Left ventricle myocardium superior (tissue), 1 donor: ENCODE results near the gene GAGE12J. TPM values are rescaled to one million over a fixed set of nuclear protein-coding genes. Genes with fewer than 3 reads are reported as not detected.
"Not testable (repeated sequence)": the region's sequence is repeated elsewhere in the genome, so short reads cannot be mapped to it uniquely, and the experiment has no call there.

Experiments
- ATAC-seq: fragments of 200-7000 bp; cut with Tn5 transposase; one replicate; pipeline ENCODE4 v1.9.1; 2020; ENCODE audit warnings: mild to moderate bottlenecking, moderate library complexity
- DNase-seq: peaks from one replicate; pipeline ENCODE4 v3.0.0-alpha.2; 2020
- intact Hi-C: fragments of 100-400 bp; cut with micrococcal nuclease; formaldehyde crosslinking; loops from one replicate; pipeline ENCODE4 v1.11.0; 2022
- total RNA-seq: library from RNA; stranded (reverse); fragmentation: NEBNext Ultra II Directional; extraction: Animal tissue kit (Norgen Biotek cat#: 25700); gene quantifications from one replicate; pipeline ENCODE4 v1.2.1, GENCODE V29; 2021
- donor health status: DM: no; HTN: yes; CAD: no; lungs with severe emphysema.

Gene GAGE12J
- total RNA-seq, 1 donor from 2014 or later, result not detected

DNA sequence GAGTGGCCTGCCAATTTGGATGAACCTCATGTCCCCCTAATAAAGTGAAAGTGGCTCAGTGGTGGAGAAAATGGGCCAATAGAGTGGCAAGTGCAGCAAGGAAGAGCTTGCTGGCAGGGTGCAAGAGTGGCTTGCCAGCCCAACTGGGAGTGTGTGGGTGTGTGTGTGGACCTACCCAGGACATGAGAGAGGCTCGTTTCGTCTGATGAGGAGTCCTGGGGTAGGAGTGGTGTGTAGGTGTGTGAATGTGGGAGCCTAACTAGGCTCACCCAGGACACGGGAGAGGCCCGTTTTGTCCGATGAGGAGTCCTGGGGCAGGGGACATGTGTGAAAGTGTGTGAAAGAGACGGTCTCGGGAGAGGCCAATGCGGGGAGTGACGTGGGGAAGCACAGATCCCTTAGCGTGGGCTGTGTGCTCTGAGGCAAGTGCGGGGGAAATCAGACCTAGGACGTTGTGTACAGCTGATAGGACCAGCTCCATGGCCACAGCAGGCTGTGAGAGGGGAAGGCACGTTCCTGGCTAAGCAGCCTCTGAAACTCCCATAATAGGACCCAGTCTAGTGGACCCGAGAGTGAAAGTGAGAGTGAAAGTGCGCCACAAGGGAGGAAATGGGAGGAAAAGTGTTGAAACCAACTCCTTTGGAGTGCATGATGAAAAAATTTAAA is 13.1 kb upstream of the GAGE12J start:
- DNase-seq (peak; percentile 29), ATAC-seq (peak; percentile 70)
- intact Hi-C loops, result no loop called here

DNA sequence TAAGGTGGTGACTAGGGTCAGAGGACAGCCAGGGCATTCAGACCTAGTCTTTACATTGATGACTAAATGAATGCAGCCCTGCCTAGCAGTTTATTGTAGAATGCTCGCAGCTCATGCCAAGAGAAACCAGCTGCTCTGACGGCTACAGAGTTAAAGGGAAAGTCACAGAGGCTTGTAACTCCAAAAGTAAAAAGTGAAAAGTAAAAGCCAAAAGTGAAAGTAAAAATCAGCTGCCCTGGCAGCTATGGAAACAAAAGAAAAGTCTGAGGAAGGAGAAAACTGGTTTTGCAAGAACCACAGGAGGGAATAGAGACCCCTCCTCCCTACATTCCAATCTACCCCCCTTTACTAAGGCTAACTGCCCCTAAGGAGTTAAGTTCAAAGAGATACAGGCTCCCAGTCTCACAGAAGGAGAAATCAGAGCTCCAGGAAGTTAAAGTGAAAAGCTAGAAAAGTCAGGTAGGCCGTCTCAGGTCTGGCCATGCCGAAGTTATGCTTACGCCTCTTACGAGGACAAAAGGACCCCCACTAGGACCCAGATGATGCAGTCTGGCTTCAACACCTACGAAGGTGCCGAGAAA is 12.3 kb upstream of the GAGE12J start:
- intact Hi-C loops, result no loop called here
- no peak for DNase-seq
- peak; percentile 43 for ATAC-seq

DNA sequence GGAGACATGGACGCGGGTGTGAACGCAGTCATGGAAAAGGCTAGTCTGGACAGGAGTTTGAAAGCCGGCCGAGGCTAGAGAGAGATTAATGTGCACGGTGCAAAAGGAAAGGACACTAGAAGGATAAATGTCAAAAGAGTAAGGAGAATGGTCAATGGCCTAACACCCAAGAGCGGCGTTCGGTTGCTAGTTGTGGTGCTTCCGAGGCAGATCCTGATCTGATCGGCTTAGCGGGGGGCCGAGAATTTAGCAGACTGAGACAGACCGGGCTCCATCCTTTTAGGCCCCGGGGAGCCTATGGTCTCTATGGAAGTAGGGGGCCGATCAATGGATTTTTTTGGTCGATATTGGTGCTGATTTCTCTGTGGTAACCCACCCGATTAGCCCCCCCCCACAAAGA is 11.5 kb upstream of the GAGE12J start:
- DNase-seq (no peak), ATAC-seq (no peak)
- intact Hi-C loops, result no loop called here

GRCh38 chrX:49312176-49312575 is 9.7 kb upstream of the GAGE12J start:
- intact Hi-C loops, result no loop called here
- ATAC-seq, result no peak
- no peak for DNase-seq

GRCh38 chrX:49316085-49316484 is 5.8 kb upstream of the GAGE12J start:
- no peak for DNase-seq
- no peak for ATAC-seq
- intact Hi-C loops, result no loop called here

GRCh38 chrX:49322266-49322665 is 429 bp downstream of the GAGE12J start:
- ATAC-seq, DNase-seq, intact Hi-C loops: not testable (repeated sequence)

- ATAC-seq, intact Hi-C loops, DNase-seq: not testable (repeated sequence)
Observed at GRCh38 chrX:49323735-49324134, 1.9 kb downstream of the GAGE12J start.

DNA sequence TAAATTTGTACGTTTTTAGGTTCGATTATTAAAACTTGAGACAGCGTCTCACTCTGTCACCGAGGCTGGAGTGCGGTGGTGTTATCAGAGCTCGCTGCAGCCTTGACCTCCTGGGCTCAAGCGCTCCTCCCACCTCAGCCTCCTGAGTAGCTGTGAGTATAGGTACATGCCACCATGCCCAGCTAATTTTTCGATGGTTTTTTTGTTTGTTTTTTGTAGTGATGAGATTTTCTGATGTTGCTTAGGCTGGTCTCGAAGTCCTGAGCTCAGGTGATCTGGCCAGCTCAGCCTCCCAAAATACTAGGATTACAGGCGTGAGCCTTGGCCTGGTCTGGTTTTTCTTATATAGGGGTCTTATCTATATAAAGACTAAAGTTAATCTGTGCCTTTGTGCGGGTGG is 8.6 kb downstream of the GAGE12J start:
- intact Hi-C loops, ATAC-seq, DNase-seq: not testable (repeated sequence)

DNA sequence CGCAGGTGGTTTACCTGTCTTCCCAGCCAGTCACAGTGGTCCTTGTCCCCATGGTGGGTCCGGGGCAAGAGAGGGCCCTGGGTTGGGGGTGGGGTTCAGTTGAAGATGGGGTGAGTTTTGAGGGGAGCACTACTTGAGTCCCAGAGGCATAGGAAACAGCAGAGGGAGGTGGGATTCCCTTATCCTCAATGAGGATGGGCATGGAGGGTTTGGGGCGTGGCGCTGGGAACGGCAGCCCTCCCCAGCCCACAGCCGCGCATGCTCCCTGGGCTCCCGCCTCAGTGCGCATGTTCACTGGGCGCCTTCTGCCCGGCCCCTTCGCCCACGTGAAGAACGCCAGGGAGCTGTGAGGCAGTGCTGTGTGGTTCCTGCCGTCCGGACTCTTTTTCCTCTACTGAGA is 9.4 kb downstream of the GAGE12J start, which contains the start of gene GAGE13:
Gene GAGE13, plus strand, starts transcription at position 301 of the 400 bp plus-strand sequence. CDS start 1,156 bp downstream, outside the sequence.
- intact Hi-C loops, DNase-seq, ATAC-seq: not testable (repeated sequence)

GRCh38 chrX:49331841-49332240 is 10.0 kb downstream of the GAGE12J start:
- intact Hi-C loops, ATAC-seq: not testable (repeated sequence)
- DNase-seq, result peak; percentile 41

DNA sequence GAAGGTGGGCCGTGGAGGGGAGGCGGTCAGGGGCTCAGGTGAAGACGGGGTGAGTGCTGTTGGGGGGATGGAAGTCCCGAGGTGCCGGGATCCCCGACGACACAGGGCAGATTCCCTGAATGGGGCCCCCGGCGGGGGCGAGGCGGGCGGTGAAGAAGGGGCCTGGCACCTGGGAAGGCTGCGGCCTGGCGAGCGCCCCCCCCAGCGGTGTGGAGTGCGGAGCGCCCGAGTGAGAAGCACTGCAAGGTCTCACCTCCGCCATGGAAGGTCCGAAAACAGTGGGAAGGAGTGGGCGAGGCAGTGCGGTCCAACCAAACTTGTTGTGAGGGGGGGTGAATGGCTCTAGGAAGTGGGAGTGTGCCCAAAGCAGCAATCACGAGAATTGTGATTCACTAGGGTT is 19.6 kb downstream of the GAGE12J start:
- DNase-seq, intact Hi-C loops, ATAC-seq: not testable (repeated sequence)

GRCh38 chrX:49344496-49345175 is 22.8 kb downstream of the GAGE12J start:
- ATAC-seq, DNase-seq, intact Hi-C loops: not testable (repeated sequence)

DNA sequence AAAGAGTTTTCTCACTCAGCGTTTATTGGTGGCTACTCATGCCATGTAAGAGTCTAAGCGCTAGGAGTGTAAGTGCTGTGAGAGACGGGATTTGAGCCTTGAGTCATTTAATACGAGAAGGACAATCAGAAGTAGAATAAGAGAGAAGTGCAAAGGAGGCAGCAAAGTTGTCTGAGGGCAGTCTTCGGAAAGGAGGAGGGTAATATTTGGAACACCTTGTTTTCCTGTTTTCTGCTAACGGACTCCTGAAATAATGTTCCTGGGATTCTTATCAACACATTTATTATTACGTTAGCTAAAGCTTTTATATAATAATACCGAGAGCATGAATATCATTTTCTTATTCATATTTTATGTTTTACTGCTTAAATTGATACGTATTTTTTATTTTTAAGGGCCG is 23.6 kb downstream of the GAGE12J start:
- DNase-seq, intact Hi-C loops: not testable (repeated sequence)

GRCh38 chrX:49346150-49346549 is 24.3 kb downstream of the GAGE12J start:
- intact Hi-C loops, DNase-seq, ATAC-seq: not testable (repeated sequence)

More for the DNA sequence above, 23.6 kb downstream of the GAGE12J start:
- not testable (repeated sequence) for ATAC-seq

Other genes with a start within 250 kb of the GAGE12J start
- 6.3 TPM for gene PRAF2, start 248.0 kb upstream of the GAGE12J start, total RNA-seq
- 65.4 TPM for gene WDR45, start 242.2 kb upstream of the GAGE12J start, total RNA-seq
- 18.9 TPM for gene GPKOW, start 198.3 kb upstream of the GAGE12J start, total RNA-seq
- gene MAGIX, start 159.3 kb upstream of the GAGE12J start, total RNA-seq, result 3.8 TPM
- gene PLP2, start 150.1 kb upstream of the GAGE12J start, total RNA-seq, result 62.3 TPM
- gene PRICKLE3, start 135.7 kb upstream of the GAGE12J start, total RNA-seq, result 12.7 TPM
- 1.5 TPM for gene SYP, start 121.8 kb upstream of the GAGE12J start, total RNA-seq
- gene CACNA1F, start 88.7 kb upstream of the GAGE12J start, total RNA-seq, result 0.47 TPM
- 12.3 TPM for gene CCDC22, start 86.6 kb upstream of the GAGE12J start, total RNA-seq
- not detected for gene FOXP3, start 57.3 kb upstream of the GAGE12J start, total RNA-seq
- 22.1 TPM for gene PPP1R3F, start 52.2 kb upstream of the GAGE12J start, total RNA-seq
- not detected for gene GAGE10, start 18.4 kb upstream of the GAGE12J start, total RNA-seq
- gene GAGE13, start 9.5 kb downstream of the GAGE12J start, total RNA-seq, result not detected
- not detected for gene GAGE12C, start 210.1 kb downstream of the GAGE12J start, total RNA-seq
- gene GAGE12D, start 219.7 kb downstream of the GAGE12J start, total RNA-seq, result not detected
- gene GAGE12E, start 229.3 kb downstream of the GAGE12J start, total RNA-seq, result not detected
- not detected for gene GAGE12F, start 238.8 kb downstream of the GAGE12J start, total RNA-seq
- not detected for gene GAGE12G, start 248.4 kb downstream of the GAGE12J start, total RNA-seq